Activated CD4-positive, CD25-positive, alpha-beta regulatory T cell treated with anti-CD3 and anti-CD28 coated beads, Interleukin-2, amount 50 U/mL, for 24 hours (primary cell): Measurements from ENCODE around the gene BEND5.
A peak's percentile ranks its signal among the peaks of the same experiment; 100 is the strongest.

Experiments
- ATAC-seq, 2 donors: fragments of 150-1000 bp; cut with Tn5 transposase; one replicate each; pipeline ENCODE4 v1.10.0; 2021; ENCODE audit warnings: mild to moderate bottlenecking in 1 of 2, moderate library complexity in 1 of 2

The BEND5 gene

DNA sequence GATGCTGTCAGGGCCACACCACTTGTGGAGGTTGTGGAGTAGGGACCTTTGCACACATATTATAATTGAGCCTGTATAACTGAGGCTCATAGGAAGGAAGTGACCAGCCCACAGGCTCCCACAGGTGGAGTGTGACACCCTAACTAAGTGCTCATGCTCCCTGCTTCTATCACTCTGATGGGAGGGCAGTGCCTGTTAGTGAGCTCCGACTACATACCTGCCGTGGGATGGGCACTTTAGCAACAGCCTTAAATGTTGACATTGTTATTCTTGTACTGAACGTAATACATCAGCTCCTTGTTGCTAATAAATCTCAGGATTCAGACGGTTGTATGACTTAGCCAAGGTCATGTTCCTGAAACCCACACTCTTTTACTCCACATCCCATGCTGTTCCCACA is 58.0 kb downstream of the BEND5 start:
- no peak for ATAC-seq

DNA sequence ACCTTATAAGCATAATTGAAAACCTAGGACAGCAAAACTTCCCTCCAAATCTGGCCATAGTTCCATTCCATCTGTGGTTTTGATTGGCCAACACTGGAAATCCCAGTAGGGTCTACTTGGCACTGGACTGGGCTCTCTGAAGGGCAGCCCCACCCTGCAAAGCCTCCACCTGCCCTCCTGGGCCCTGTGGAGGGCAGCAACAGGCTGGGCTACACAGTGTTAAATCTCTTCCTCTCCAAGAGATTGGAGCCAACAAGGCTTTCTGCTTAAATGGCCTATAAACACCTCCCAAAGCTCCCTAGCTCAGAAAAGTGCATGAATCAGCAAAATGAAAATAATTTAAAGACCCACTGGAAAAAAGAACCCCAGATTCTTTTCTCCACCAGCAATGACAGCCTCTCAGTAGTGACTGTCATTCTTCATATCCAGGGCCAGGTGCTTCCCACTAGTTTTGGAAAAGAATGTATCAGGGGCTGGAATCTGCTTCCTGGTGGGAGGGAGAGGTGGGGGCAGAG is 58.5 kb downstream of the BEND5 start:
- ATAC-seq, result no peak

- no peak for ATAC-seq
Observed at GRCh38 chr1:48717082-48717481, 59.6 kb downstream of the BEND5 start.

- no peak for ATAC-seq
Observed at GRCh38 chr1:48715921-48716320, 60.8 kb downstream of the BEND5 start.

DNA sequence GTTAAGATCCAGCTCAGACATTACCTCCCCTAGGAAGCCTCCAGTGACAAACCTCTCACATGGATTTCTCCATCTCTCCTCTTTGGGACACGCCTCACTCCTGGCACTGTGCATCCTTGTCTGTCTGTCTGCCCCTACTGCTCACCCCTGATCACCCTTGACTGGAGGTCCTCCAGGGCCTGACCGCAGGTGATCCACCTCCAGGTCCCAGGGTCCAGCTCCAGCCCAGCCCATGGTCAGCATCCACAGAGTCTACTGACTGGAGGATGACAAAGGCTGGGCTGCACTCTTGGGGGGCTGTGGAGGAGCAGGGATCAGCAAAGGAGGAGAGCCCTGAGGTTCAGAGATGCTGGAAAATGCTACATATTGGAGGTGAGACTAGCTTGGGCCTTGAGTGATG is 65.8 kb downstream of the BEND5 start:
- ATAC-seq, result no peak

- no peak for ATAC-seq
Observed at GRCh38 chr1:48710318-48710717, 66.4 kb downstream of the BEND5 start.

- no peak for ATAC-seq
Observed at GRCh38 chr1:48704736-48705135, 72.0 kb downstream of the BEND5 start.

- no peak for ATAC-seq
Observed at GRCh38 chr1:48701445-48701844, 75.2 kb downstream of the BEND5 start.

DNA sequence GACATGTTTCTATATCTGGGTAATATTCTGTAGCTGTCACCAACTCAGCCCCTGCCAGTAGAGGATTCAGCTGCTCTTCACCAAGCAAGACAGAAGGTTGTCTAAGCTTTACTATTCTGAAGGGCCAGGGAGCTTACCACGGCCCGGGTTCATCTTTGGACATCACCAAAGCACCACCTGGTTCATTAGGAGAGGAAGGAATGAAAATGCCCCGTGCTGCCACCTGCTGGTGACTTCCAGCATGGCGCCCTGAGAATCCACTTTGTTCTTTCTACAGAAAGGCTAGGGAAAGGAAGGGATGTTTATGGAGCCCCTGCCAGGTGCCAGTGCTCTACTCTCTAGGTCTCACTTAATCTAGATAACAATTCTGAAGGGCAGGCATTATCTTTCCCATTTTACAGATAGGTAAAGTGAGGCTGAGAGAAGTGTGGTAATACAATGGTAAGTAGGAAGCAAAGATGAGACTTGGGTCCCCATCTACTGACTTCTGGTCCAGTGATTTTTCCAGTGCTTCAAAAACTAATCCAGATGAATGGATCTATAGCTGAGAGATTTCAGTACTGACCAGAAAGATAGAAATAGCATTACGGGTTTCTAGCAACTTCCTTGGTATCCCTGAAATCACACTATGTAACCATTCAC is 79.5 kb downstream of the BEND5 start:
- peak in 1 of 2 donors; percentile 17 for ATAC-seq

DNA sequence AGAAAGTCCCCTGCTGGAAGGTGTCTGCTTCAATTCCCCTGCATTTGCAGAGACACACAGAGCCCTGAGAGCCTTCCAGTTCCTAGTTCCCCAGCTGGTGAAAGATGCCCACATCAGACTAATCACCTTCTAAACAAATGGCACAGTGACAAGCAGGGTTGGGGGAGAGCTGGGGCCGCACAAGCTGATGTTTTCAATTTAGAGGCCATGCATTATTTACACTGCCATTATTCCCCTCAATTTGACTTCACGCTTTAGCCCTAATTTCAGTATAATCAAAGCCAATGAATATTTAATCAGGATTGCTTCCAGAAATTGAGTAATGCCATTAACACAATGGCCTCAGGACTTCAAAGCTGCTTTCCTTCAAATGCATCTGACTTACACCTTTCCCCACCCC is 81.5 kb downstream of the BEND5 start:
- no peak for ATAC-seq

GRCh38 chr1:48693674-48694320 is 82.9 kb downstream of the BEND5 start:
- ATAC-seq, result no peak

GRCh38 chr1:48693180-48693579 is 83.5 kb downstream of the BEND5 start:
- no peak for ATAC-seq

DNA sequence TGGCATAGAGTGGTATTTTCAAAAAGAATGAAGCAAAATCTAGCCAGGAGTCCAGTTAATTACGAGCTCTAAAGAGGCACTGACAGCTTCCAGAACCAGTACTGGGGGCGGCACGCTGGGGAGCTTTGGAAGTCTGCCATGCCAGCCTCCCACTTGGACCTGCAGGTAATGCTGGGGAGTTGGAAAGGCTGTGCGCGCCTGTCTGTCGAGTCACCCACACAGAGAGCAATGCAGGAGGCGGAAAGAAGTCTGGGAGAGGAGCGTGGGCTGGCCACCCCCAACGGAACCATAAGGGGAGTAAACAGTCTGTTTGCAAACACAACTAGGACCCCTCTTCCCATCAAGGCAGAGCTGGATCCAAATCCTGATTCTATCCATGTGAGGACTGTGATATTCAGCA is 84.5 kb downstream of the BEND5 start:
- no peak for ATAC-seq

DNA sequence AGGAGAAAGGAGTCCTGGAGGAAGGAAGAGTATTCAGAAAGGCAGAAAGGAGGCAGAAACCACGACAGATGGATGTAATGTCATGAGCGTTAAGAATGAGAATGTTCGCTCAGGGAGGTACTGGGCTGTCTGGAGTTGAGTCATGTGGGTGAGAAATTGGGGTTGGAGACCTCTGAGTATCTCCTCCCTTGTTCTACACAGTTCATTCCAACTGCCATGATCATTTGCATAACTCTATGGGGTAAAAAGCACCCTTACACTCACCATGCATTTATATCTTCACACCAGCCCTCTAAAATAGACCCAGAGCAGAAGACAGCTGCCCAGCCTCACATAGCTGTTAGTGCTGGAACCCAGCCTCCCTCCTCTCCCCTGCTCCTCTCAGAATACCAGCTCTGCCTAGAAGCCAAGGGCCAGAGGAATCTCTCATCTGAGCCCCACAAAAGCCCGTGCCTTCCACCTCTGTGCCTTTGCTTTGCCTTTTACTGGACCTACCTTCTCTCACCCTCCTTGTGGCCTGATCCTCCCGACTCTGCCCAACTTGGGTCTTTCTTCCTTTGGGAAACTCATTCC is 85.2 kb downstream of the BEND5 start:
- no peak for ATAC-seq

- ATAC-seq, result no peak
Observed at GRCh38 chr1:48688102-48688760, 88.5 kb downstream of the BEND5 start.

GRCh38 chr1:48687282-48688045 is 89.2 kb downstream of the BEND5 start:
- no peak for ATAC-seq

DNA sequence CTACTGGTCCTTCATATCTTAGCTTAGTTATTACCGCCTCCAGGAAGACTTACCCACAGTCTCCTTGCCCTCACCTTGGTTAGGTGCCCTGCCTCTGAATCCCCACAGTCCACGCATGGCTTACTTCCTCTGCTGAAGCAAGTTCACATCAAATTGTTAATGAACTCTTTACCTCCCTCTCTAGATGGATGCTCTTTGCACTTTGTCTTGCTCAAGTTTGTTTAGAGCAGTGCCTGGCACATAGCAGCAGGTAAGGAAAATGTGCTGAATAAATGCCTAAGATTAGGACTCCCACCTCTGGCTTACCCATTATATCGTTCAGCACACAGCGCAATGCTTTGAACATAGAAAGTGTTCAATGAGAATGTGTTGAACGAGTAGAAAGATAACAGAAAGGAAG is 90.5 kb downstream of the BEND5 start:
- ATAC-seq, result no peak

DNA sequence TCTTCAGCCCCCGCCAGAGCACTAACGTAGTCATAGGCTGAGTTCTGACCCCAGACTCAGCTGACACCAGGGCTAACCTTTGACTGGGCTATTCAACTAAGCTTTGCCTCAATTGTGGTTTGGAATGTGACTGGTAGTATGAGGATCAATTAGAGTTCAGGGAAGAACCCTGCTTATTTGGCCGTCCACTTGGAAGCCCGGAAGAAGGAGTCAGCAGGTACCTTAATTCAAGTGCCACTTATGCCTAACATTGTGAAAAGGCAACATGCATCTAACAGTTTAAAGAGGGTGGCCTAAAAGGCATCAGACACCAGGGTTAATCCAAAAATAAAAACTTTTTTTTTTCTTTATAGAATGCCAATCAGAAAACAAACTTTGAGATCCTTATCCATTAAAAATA is 92.3 kb downstream of the BEND5 start:
- no peak for ATAC-seq

GRCh38 chr1:48683839-48684238 is 92.9 kb downstream of the BEND5 start:
- ATAC-seq, result no peak

- no peak for ATAC-seq
Observed at GRCh38 chr1:48681476-48682305, 95.0 kb downstream of the BEND5 start.

DNA sequence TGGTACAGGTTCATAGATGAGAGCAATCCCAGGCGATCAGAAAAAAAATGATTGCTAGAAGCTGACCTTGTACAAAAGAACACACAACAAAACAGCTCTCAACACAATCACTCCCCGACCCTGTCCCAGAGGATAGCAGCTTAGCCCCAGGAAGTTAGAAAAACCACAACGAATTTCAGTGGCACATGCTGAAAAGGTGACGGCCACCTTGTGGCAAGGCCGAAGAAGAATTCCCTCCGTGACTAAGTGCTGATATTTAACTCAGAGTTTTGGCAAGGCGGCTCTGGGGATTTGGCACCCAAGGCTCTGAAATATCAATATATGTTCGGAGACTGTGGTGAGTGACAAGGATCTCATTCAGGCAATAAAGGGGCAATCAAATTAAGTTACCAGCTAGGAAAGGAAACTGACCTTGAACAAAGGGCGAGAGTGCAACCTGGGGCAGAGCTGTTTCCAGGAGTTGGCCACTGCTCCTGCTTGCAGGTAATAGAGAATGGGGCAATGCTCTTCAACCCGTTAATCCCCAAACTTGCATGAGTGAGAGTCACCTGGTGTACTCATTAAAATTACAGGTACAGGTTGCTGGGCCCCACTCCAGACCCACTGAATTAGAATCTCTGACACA is 96.2 kb downstream of the BEND5 start:
- ATAC-seq, result no peak

DNA sequence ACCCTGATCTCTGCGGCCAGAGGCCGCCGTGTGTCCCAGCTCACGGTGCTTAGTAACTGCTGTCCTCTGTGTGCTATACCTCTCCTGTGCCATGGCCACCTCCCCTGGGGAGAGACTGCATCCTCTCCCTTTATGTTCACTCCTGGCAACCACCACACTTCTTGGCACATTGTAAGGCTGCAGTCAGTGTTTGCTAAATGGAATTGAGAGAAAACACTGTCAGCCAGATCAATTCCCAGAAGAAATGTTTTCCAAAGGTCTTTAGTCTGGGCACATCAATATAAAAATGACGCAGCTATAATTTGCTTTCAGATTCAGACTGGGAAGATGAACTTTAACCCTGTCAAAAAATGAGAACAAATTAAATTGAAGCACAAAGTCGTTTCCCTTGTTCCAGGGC is 96.8 kb downstream of the BEND5 start:
- no peak for ATAC-seq
